GM23338 (cell line): ENCODE data around the gene KCNJ4. TPM values are rescaled to one million over a fixed set of nuclear protein-coding genes. Genes with fewer than 3 reads are reported as not detected.

ENCODE experiments used
- ATAC-seq: fragments of 200-7000 bp; cut with Tn5 transposase; 3 replicates; pipeline ENCODE4 v1.9.1; 2020
- DNase-seq: peaks from one replicate; pipeline ENCODE4 v3.0.0-alpha.2; 2015; ENCODE audit warnings: low spot score
- H2AFZ ChIP-seq: fragments of 200-600 bp; sonication (generic); 2 replicates; pipeline ENCODE4 v1.8.0; 2016; ENCODE audit warnings: antibody characterized with exemption, mild to moderate bottlenecking, moderate library complexity
- H3F3A ChIP-seq: fragments of 200-600 bp; sonication (generic); replicated peaks from 2 replicates; pipeline ENCODE4 v1.8.0; 2017; ENCODE audit warnings: antibody characterized with exemption, mixed run types, low read depth
- H3K27ac ChIP-seq: fragments of 200-600 bp; sonication (generic); 2 replicates; pipeline ENCODE4 v1.6.1; 2016; ENCODE audit warnings: low read depth
- H3K27me3 ChIP-seq: fragments of 200-600 bp; sonication (generic); 2 replicates; pipeline ENCODE4 v1.8.0; 2016; ENCODE audit warnings: mild to moderate bottlenecking, mixed run types, moderate library complexity; ENCODE audit not compliant: insufficient read depth
- H3K36me3 ChIP-seq: fragments of 200-600 bp; sonication (generic); 2 replicates; pipeline ENCODE4 v1.8.0; 2016; ENCODE audit warnings: mild to moderate bottlenecking; ENCODE audit not compliant: insufficient read depth
- H3K4me1 ChIP-seq: fragments of 200-600 bp; sonication (generic); 2 replicates; pipeline ENCODE4 v1.8.0; 2016; ENCODE audit warnings: mild to moderate bottlenecking, moderate library complexity; ENCODE audit not compliant: insufficient read depth
- H3K4me2 ChIP-seq: fragments of 200-600 bp; sonication (generic); 2 replicates; pipeline ENCODE4 v1.7.1; 2017; ENCODE audit warnings: mixed run types
- H3K4me3 ChIP-seq: fragments of 200-600 bp; sonication (generic); 2 replicates; pipeline ENCODE4 v1.6.1; 2016; ENCODE audit warnings: mixed run types
- H3K79me2 ChIP-seq: fragments of 200-600 bp; sonication (generic); replicated peaks from 2 replicates; pipeline ENCODE4 v1.8.0; 2017; ENCODE audit warnings: mild to moderate bottlenecking; ENCODE audit not compliant: insufficient read depth
- H3K9me2 ChIP-seq: fragments of 200-600 bp; sonication (generic); 2 replicates; pipeline ENCODE4 v1.8.0; 2017; ENCODE audit not compliant: insufficient read depth
- H4K20me1 ChIP-seq: fragments of 200-600 bp; sonication (generic); replicated peaks from 2 replicates; pipeline ENCODE4 v1.8.0; 2017; ENCODE audit warnings: mild to moderate bottlenecking; ENCODE audit not compliant: insufficient read depth
- H3K27ac Mint-ChIP-seq: 2 replicates; pipeline ENCODE4 v1.8.0; 2020; ENCODE audit warnings: inconsistent platforms, mild to moderate bottlenecking, moderate library complexity, mixed read lengths
- H3K27me3 Mint-ChIP-seq: 3 replicates; pipeline ENCODE4 v1.8.0; 2022; ENCODE audit warnings: low read depth, mild to moderate bottlenecking, moderate library complexity, mixed read lengths, inconsistent platforms; ENCODE audit not compliant: insufficient read depth, poor library complexity
- H3K36me3 Mint-ChIP-seq: 3 replicates; pipeline ENCODE4 v1.8.0; 2021; ENCODE audit warnings: low read depth, mild to moderate bottlenecking, inconsistent platforms, moderate library complexity, mixed read lengths
- H3K4me1 Mint-ChIP-seq: 3 replicates; pipeline ENCODE4 v1.8.0; 2020; ENCODE audit warnings: mild to moderate bottlenecking, inconsistent platforms, mixed read lengths
- H3K4me3 Mint-ChIP-seq: 3 replicates; pipeline ENCODE4 v1.8.0; 2021; ENCODE audit warnings: moderate library complexity, mild to moderate bottlenecking, inconsistent platforms, mixed read lengths
- H3K9me3 Mint-ChIP-seq: 3 replicates; pipeline ENCODE4 v1.8.0; 2020; ENCODE audit warnings: moderate library complexity, mild to moderate bottlenecking, inconsistent platforms, mixed read lengths
- CREB1 ChIP-seq: fragments of 250-450 bp; sonication (Bioruptor Pico); IDR thresholded peaks from 2 replicates; pipeline ENCODE4 v1.5.0; 2020; ENCODE audit warnings: low read depth, mild to moderate bottlenecking, moderate library complexity
- CTCF ChIP-seq, 2 experiments: fragments of 200-600 bp in 1 of 2; sonication (generic) in 1 of 2; conservative IDR thresholded peaks; 2 replicates each; pipeline versions ENCODE4 v1.5.1 to v1.6.1; 2016 to 2017; ENCODE audit warnings: antibody characterized with exemption in 2 of 2, low read depth in 2 of 2, mild to moderate bottlenecking in 2 of 2, moderate library complexity in 1 of 2
- EZH2 ChIP-seq: fragments of 200-600 bp; sonication (generic); IDR thresholded peaks from one replicate; pipeline ENCODE4 v1.8.0; 2017; ENCODE audit warnings: antibody characterized with exemption, mild to moderate bottlenecking, low read depth; ENCODE audit not compliant: unreplicated experiment
- EZH2phosphoT487 ChIP-seq: fragments of 200-600 bp; sonication (generic); IDR thresholded peaks from one replicate; pipeline ENCODE4 v1.8.1; 2018; ENCODE audit warnings: antibody characterized with exemption; ENCODE audit not compliant: unreplicated experiment
- JUNB ChIP-seq: IDR thresholded peaks from one replicate; pipeline ENCODE4 v1.6.1; 2016; ENCODE audit warnings: antibody characterized with exemption; ENCODE audit not compliant: unreplicated experiment
- NANOG ChIP-seq: IDR thresholded peaks from 2 replicates; pipeline ENCODE4 v1.6.1; 2016; ENCODE audit warnings: antibody characterized with exemption, borderline replicate concordance
- POLR2AphosphoS5 ChIP-seq: IDR thresholded peaks from 2 replicates; pipeline ENCODE4 v1.6.1; 2016; ENCODE audit warnings: antibody characterized with exemption, low read depth
- REST ChIP-seq: IDR thresholded peaks from one replicate; pipeline ENCODE4 v1.6.1; 2018; ENCODE audit warnings: antibody characterized with exemption; ENCODE audit not compliant: unreplicated experiment
- STAT1 ChIP-seq: IDR thresholded peaks from one replicate; pipeline ENCODE4 v1.6.1; 2016; ENCODE audit warnings: antibody characterized with exemption; ENCODE audit not compliant: unreplicated experiment
- ZNF114 ChIP-seq: fragments of 250-450 bp; sonication (Bioruptor Pico); IDR thresholded peaks from 2 replicates; pipeline ENCODE4 v1.5.0; 2020; ENCODE audit warnings: mild to moderate bottlenecking, moderate library complexity
- ZNF331 ChIP-seq: fragments of 250-450 bp; sonication (Bioruptor Pico); IDR thresholded peaks from 2 replicates; pipeline ENCODE4 v1.5.0; 2020; ENCODE audit warnings: low read depth, mild to moderate bottlenecking, moderate library complexity
- polyA plus RNA-seq: library from polyadenylated mRNA; unstranded; fragments of >200 nt; fragmentation: Nextera tagmentation; extraction: Ambion mirVana; gene quantifications from 2 replicates; pipeline ENCODE4 v1.2.1, GENCODE V29; 2016
- total RNA-seq: library from RNA; depleted of rRNA; stranded (reverse); fragments of >200 nt; shearing (Covaris generic); gene quantifications from 2 replicates; pipeline ENCODE4 v1.2.3, GENCODE V29; 2014
- TF ChIP-seq, protein P1 (sequence below): fragments of 250-450 bp; sonication (Bioruptor Pico); IDR thresholded peaks from 2 replicates; pipeline ENCODE4 v1.5.0; 2020; ENCODE audit warnings: mild to moderate bottlenecking, moderate library complexity
- TF ChIP-seq, protein P2 (sequence below): IDR thresholded peaks from 2 replicates; pipeline ENCODE4 v1.6.1; 2016; ENCODE audit warnings: antibody characterized with exemption

KCNJ4 gene
- total and polyA plus RNA-seq, 2 experiments from 2014 or later, result 0.23 to 1.3 TPM

GRCh38 chr22:38448945-38449745 is 5.9 kb downstream of the KCNJ4 start:
- ATAC-seq (no peak), DNase-seq (no peak)
- Histone ChIP-seq H3K27ac (no peak overlapping the region), H4K20me1 (no peaks in the 10 kb centered on the region; the same call in 1 of the 2 replicates), H3K4me1 (peaks cover 8% of the 10 kb centered on the region; the same call in 1 of the 2 replicates), H3K79me2 (no peaks in the 10 kb centered on the region), H3K9me2 (no peaks in the 10 kb centered on the region), H3F3A (peaks cover 6% of the 10 kb centered on the region; the same call in 1 of the 2 replicates), H3K4me2 (no peak overlapping the region), H3K27me3 (peaks cover 23% of the 10 kb centered on the region), H3K4me3 (no peak overlapping the region), H3K36me3 (no peaks in the 10 kb centered on the region), H2AFZ (no peak overlapping the region)
- H3K27me3 Mint-ChIP-seq, result peaks cover 35% of the 10 kb centered on the region
- H3K4me1 Mint-ChIP-seq, result peaks cover 27% of the 10 kb centered on the region
- TF ChIP-seq STAT1 (no peak), CTCF (conservative IDR thresholded peaks at IDR 0.05; ENCODE audit: low read depth in 2 of 2) (no peak), CREB1 (no peak), EZH2phosphoT487 (no peak), REST (no peak), EZH2 (no peak), ZNF114 (CRISPR knock-in tag) (no peak), POLR2AphosphoS5 (no peak), JUNB (no peak), NANOG (no peak), ZNF331 (CRISPR knock-in tag) (no peak)
- TF ChIP-seq, protein P1, sequence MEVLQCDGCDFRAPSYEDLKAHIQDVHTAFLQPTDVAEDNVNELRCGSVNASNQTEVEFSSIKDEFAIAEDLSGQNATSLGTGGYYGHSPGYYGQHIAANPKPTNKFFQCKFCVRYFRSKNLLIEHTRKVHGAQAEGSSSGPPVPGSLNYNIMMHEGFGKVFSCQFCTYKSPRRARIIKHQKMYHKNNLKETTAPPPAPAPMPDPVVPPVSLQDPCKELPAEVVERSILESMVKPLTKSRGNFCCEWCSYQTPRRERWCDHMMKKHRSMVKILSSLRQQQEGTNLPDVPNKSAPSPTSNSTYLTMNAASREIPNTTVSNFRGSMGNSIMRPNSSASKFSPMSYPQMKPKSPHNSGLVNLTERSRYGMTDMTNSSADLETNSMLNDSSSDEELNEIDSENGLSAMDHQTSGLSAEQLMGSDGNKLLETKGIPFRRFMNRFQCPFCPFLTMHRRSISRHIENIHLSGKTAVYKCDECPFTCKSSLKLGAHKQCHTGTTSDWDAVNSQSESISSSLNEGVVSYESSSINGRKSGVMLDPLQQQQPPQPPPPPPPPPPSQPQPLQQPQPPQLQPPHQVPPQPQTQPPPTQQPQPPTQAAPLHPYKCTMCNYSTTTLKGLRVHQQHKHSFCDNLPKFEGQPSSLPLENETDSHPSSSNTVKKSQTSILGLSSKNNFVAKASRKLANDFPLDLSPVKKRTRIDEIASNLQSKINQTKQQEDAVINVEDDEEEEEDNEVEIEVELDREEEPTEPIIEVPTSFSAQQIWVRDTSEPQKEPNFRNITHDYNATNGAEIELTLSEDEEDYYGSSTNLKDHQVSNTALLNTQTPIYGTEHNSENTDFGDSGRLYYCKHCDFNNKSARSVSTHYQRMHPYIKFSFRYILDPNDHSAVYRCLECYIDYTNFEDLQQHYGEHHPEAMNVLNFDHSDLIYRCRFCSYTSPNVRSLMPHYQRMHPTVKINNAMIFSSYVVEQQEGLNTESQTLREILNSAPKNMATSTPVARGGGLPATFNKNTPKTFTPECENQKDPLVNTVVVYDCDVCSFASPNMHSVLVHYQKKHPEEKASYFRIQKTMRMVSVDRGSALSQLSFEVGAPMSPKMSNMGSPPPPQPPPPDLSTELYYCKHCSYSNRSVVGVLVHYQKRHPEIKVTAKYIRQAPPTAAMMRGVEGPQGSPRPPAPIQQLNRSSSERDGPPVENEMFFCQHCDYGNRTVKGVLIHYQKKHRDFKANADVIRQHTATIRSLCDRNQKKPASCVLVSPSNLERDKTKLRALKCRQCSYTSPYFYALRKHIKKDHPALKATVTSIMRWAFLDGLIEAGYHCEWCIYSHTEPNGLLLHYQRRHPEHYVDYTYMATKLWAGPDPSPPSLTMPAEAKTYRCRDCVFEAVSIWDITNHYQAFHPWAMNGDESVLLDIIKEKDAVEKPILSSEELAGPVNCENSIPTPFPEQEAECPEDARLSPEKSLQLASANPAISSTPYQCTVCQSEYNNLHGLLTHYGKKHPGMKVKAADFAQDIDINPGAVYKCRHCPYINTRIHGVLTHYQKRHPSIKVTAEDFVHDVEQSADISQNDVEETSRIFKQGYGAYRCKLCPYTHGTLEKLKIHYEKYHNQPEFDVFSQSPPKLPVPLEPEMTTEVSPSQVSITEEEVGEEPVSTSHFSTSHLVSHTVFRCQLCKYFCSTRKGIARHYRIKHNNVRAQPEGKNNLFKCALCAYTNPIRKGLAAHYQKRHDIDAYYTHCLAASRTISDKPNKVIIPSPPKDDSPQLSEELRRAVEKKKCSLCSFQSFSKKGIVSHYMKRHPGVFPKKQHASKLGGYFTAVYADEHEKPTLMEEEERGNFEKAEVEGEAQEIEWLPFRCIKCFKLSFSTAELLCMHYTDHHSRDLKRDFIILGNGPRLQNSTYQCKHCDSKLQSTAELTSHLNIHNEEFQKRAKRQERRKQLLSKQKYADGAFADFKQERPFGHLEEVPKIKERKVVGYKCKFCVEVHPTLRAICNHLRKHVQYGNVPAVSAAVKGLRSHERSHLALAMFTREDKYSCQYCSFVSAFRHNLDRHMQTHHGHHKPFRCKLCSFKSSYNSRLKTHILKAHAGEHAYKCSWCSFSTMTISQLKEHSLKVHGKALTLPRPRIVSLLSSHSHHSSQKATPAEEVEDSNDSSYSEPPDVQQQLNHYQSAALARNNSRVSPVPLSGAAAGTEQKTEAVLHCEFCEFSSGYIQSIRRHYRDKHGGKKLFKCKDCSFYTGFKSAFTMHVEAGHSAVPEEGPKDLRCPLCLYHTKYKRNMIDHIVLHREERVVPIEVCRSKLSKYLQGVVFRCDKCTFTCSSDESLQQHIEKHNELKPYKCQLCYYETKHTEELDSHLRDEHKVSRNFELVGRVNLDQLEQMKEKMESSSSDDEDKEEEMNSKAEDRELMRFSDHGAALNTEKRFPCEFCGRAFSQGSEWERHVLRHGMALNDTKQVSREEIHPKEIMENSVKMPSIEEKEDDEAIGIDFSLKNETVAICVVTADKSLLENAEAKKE (CRISPR knock-in tag), result no peak
- TF ChIP-seq, protein P2, sequence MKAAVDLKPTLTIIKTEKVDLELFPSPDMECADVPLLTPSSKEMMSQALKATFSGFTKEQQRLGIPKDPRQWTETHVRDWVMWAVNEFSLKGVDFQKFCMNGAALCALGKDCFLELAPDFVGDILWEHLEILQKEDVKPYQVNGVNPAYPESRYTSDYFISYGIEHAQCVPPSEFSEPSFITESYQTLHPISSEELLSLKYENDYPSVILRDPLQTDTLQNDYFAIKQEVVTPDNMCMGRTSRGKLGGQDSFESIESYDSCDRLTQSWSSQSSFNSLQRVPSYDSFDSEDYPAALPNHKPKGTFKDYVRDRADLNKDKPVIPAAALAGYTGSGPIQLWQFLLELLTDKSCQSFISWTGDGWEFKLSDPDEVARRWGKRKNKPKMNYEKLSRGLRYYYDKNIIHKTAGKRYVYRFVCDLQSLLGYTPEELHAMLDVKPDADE, result no peak
- H3K36me3 Mint-ChIP-seq, result no peaks in the 10 kb centered on the region
- no peaks in the 10 kb centered on the region for H3K9me3 Mint-ChIP-seq
- no peak overlapping the region for H3K27ac Mint-ChIP-seq
- no peak overlapping the region for H3K4me3 Mint-ChIP-seq
